ENCODE measurements around the gene C19orf67. TPM values are rescaled to one million over a fixed set of nuclear protein-coding genes. Genes with fewer than 3 reads are reported as not detected.

The C19orf67 gene
- total RNA-seq, 1 experiment from 2014 or later = not detected

GRCh38 chr19:14052470-14052869 lies 33.1 kb downstream of the C19orf67 start:
- ChIA-PET RAD21 (ENCODE audit: low non-redundant PET in 1 of 2, low total read pairs in 2 of 2, uncharacterized antibody in 2 of 2, unreplicated experiment in 2 of 2) (no interaction called here), POLR2A (interaction anchor here (0.6 kb wide), 1 partner anchor 29 kb away, joined by 3 read pairs; no protein-coding TSS in a partner anchor)

More at GRCh38 chr19:14052470-14052869, 33.1 kb downstream of the C19orf67 start:
- Histone ChIP-seq H3K36me3 (ENCODE audit: control insufficient read depth in 1 of 2, insufficient read depth in 2 of 2, low read length in 2 of 2) (peaks cover 0 to 6% of the 10 kb centered on the region in 2 experiments; a peak in 2 of 4 replicates), H3K4me1 (ENCODE audit: control insufficient read depth in 1 of 2, insufficient read depth in 2 of 2, low read length in 2 of 2) (peaks cover 0 to 6% of the 10 kb centered on the region in 2 experiments; a peak in 1 of 4 replicates), H3K9me3 (ENCODE audit: control insufficient read depth in 1 of 2, insufficient read depth in 1 of 2, low read depth in 1 of 2, low read length in 2 of 2) (no peaks in the 10 kb centered on the region), H3K4me2 (ENCODE audit: low read length) (no peak overlapping the region), H3K79me2 (ENCODE audit: insufficient read depth, low read length) (no peaks in the 10 kb centered on the region), H3K27ac (ENCODE audit: low read depth, low read length) (no peak overlapping the region), H3K27me3 (ENCODE audit: insufficient read depth, low read length) (no peaks in the 10 kb centered on the region), H3K9ac (ENCODE audit: low read length) (no peak overlapping the region), H3K4me3 (replicated peaks in 1 of 2; ENCODE audit: low read depth in 1 of 2, low read length in 2 of 2) (no peak overlapping the region), H2AFZ (ENCODE audit: low read depth, low read length, poor library complexity, severe bottlenecking) (no peak overlapping the region), H4K20me1 (ENCODE audit: insufficient read depth) (no peaks in the 10 kb centered on the region), H3K9me2 (ENCODE audit: insufficient read depth) (no peaks in the 10 kb centered on the region)
- TF ChIP-seq RAD21 (IDR thresholded peaks at IDR 0.05; ENCODE audit: low read depth) (no peak), SP1 (IDR thresholded peaks at IDR 0.05; ENCODE audit: low read depth) (no peak), ZFX (IDR thresholded peaks at IDR 0.05) (no peak), EZH2 (IDR thresholded peaks at IDR 0.05) (no peak), SRF (IDR thresholded peaks at IDR 0.05; ENCODE audit: low read depth) (no peak), CTCF (IDR thresholded peaks at IDR 0.05 in 2 of 3, conservative IDR thresholded peaks at IDR 0.05 in 1 of 3; ENCODE audit: borderline replicate concordance in 1 of 3, insufficient read depth in 1 of 3, low read depth in 2 of 3, low read length in 2 of 3) (no peak), EGR1 (IDR thresholded peaks at IDR 0.05; ENCODE audit: low read depth) (no peak)
- no peak for DNase-seq (ENCODE audit: low read depth, low spot score)
- ATAC-seq = no peak
- intact Hi-C loops (cut with micrococcal nuclease) = no loop called here
- TSS peak; percentile 91 for BruUV-seq (replicated peaks)
- CTCF ChIA-PET = interaction anchor here (1.2 kb wide), 1 partner anchor 10 kb away, joined by 7 read pairs; no protein-coding TSS in a partner anchor
